ENCODE data around the gene DMD.

DMD gene

GRCh38 chrX:31316340-31316991, 1894.9 kb downstream of the DMD start:
- no peak for DNase-seq

- no peak for DNase-seq
These were observed 1896.4 kb downstream of the DMD start for GRCh38 chrX:31314921-31315320.

DNA sequence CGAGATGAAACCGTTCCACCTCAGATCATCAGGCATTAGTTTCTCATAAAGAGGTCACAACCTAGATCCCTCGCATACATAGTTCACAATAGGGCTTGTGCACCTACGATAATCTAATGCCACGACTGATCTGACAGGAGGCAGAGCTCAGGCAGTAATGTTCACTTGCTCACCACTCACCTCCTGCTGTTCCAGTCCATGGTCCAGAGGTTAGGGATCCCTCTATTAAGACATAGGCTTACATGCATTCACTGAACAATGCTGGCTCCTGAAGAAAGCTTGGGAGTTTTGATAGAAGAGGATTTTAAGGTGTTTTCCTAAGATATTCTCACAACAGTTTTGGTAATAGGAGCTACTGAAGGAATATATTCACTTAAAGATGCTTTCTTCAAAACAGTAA, 1903.4 kb downstream of the DMD start:
- DNase-seq: no peak

DNA sequence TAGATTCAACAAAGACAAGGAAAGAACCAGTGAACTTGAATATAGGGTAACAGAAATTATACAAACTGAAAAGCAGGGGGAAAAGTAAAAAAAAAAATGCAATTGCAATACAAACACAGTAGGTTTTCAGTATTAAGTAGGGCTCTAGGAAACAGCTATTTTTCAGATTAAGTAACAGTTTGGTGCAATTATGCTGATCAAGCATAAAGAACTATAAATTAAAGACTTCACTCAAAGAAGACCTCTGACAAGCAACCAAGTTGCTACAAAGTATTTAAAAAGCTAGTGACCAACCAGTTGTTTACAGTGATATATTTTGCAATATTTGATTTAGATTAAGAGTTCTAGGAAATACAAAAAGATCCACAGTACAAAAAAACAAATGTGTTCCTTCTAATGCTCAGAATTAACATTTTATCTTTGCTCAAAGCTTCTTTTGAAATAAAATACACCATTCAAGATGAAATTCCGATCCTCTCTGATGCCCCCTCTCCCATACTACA, 1908.7 kb downstream of the DMD start:
- DNase-seq: no peak

DNA sequence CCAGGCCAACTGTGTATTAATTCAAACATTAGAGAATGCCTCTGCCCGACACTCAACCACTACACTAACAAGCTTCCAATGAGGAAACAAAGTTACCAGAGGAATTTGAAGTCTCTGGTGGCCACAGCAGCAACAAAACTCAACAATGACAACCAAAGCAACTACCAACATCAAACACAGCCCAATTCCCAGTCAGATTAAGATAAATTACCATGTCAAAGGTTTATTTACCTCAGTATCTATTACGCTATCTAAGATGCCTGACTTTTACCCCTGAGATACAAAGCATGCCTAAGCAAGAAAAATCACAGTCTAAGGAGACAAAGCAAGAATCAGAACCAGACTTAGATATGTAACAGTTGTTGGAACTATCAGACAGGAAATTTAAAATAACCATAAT, 1909.4 kb downstream of the DMD start:
- DNase-seq: no peak

DNA sequence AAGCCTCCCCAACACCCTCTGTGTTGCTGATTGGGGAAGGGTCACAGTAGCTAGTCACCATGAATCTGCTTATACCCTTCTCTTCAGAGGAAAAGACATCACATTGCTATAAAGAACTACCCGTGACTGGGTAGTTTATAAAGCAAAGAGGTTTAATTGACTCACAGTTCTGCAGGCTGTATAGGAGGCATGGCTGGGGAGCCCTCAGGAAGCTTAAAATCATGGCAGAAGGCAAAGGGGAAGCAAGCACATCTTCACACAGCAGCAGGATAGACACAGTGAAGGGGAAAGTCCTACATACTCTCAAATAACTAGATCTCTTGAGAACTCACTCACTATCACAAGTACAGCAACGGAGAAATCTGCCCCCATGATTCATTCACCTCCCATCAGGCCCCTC, 1910.1 kb downstream of the DMD start:
- no peak for DNase-seq

DNA sequence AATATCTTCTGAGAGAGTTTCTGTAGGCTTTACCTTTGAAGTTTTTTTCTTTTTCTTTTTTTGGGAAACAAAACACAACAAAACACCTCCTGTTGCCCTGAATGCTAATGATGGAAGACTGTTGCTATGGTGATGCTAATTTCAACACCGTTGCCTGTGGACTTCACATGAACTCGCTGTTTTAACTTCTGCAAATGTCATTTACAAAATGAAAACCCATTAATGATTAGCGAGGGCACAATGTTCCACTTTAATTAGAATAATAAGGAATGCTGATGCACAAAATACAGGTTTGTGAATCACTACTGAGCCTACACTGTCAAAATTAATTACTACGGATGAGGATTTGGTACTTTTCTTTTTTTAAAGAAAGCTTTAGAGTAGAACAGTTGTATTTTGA, 1912.4 kb downstream of the DMD start:
- no peak for DNase-seq

DNA sequence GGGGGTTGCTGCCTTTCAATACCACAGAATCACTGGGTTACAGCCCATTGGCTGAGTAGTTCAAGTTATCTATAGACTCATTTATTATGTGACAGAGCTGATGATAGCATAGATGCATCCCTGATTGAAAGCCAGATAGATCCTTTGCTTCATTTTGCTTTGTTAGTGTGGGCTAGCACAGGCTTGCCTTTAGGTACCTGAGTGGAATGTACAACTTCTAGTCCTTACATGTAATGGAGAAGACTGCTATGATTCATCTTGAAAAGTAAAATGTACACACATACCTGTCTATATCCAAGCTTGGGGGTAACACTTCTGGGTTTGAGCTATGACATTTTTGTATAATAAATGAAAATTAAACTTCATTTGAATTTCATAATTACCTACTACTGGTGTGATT, 1913.5 kb downstream of the DMD start:
- no peak for DNase-seq

GRCh38 chrX:31294475-31294874, 1916.9 kb downstream of the DMD start:
- no peak for DNase-seq

GRCh38 chrX:31293409-31293808, 1917.9 kb downstream of the DMD start:
- no peak for DNase-seq

GRCh38 chrX:31291131-31291530, 1920.2 kb downstream of the DMD start:
- DNase-seq: no peak

- no peak for DNase-seq
These were observed 1923.5 kb downstream of the DMD start for GRCh38 chrX:31287861-31288260.

- DNase-seq: no peak
These were observed 1930.8 kb downstream of the DMD start for GRCh38 chrX:31280580-31280979.

- DNase-seq: no peak
These were observed 1932.0 kb downstream of the DMD start for GRCh38 chrX:31279359-31279758.

DNA sequence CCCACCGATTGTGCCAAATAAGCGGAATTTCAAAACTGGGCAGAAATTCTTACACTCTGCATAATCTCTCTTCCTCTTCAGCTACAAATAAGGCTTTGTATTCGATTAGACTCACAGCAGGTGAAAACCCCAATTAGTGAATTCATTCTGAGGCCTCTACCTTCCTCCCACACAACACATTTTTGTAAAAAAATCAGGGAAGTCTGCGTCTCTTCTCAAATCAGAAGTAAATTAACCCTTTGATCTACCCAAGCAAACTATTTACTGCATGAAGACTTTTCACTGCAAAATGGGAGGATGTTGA, 1938.9 kb downstream of the DMD start:
- DNase-seq: no peak

- DNase-seq: no peak
These were observed 1939.5 kb downstream of the DMD start for GRCh38 chrX:31271615-31272471.

- no peak for DNase-seq
These were observed 1941.4 kb downstream of the DMD start for GRCh38 chrX:31269914-31270313.

DNA sequence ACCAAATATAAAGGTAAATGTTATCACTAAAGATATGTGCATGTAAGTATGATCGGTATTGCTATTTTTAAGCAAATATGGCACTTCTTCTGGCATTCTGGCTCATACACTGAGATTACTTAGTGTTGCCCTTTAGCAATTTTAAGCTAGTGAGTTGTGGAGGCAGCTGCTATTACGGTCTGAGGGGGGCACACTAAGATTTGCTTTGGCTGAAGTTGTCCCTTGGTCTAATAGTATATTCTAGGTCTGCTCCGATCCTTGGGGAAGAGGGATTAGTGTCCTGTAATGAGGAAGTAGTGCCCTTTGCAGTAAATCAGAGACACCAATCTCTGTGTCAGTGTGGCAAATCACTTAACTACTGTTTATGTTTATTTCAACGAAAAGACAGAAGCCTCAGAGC, 1943.0 kb downstream of the DMD start:
- no peak for DNase-seq

GRCh38 chrX:31266203-31267076, 1944.9 kb downstream of the DMD start:
- no peak for DNase-seq

DNA sequence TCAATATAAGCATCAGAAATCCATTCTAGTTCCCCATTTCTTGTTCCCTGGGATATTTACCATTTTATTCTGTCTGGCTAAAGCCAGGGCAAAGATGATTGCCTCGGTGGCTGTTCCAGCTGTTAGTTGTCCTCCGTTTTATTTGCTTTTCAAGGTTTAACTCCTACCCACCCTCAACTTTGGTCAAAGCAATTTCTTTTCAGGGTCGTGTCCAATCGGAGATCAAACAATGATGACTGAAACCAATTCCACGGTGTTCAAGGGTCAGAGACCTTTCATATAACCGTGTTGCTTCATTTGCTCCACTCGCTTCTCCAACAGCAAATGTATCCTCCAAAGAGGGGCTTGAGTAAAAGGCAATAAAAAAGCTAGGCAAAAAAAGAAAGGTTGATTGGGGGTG, 1946.0 kb downstream of the DMD start:
- no peak for DNase-seq

- DNase-seq: no peak
These were observed 1951.0 kb downstream of the DMD start for GRCh38 chrX:31260351-31260750.

GRCh38 chrX:31258166-31258565, 1953.2 kb downstream of the DMD start:
- DNase-seq: no peak

GRCh38 chrX:31255310-31256033, 1955.9 kb downstream of the DMD start:
- DNase-seq: no peak

All from CD4-positive, alpha-beta T cell treated with Interleukin-10 for 1 hour (primary cell).